ENCODE results near the gene ATXN7L3.

GRCh38 chr17:44198721-44199552 lies 747 bp downstream of the ATXN7L3 start:
- TF ChIP-seq CTCF (IDR thresholded peaks at IDR 0.05; ENCODE audit: extremely low read depth in 1 of 2, insufficient read depth in 1 of 2, low read depth in 1 of 2, low read length in 2 of 2) (no peak), MAX (IDR thresholded peaks at IDR 0.05; ENCODE audit: insufficient read depth, insufficient read length) (no peak), JUN (IDR thresholded peaks at IDR 0.05; ENCODE audit: borderline replicate concordance, insufficient read depth, insufficient read length, low read depth) (no peak), EZH2 (IDR thresholded peaks at IDR 0.05; ENCODE audit: borderline replicate concordance, low read depth, low read length, severe bottlenecking) (no peak), POLR2A (IDR thresholded peaks at IDR 0.05; ENCODE audit: low read depth, low read length) (peak; percentile 60), POLR2AphosphoS5 (IDR thresholded peaks at IDR 0.05; ENCODE audit: insufficient read depth, low read depth, low read length) (peak; percentile 64), GATA2 (IDR thresholded peaks at IDR 0.05; ENCODE audit: insufficient read depth, insufficient read length, low read depth, low read length) (no peak)

Data from endothelial cell of umbilical vein (primary cell).